Activated CD8-positive, alpha-beta memory T cell treated with anti-CD3 and anti-CD28 coated beads, Interleukin-2, amount 50 U/mL, for 1 hour (primary cell): ENCODE data around the gene NKAIN2.
"Not testable (repeated sequence)": the region's sequence is repeated elsewhere in the genome, so short reads cannot be mapped to it uniquely, and the experiment has no call there.

Experiments
- DNase-seq: peaks from one replicate; pipeline ENCODE4 v3.0.0-alpha.2; 2020; ENCODE audit errors: extremely low read depth

NKAIN2 gene

GRCh38 chr6:124679387-124679786 is 875.7 kb downstream of the NKAIN2 start:
- DNase-seq, result no peak

DNA sequence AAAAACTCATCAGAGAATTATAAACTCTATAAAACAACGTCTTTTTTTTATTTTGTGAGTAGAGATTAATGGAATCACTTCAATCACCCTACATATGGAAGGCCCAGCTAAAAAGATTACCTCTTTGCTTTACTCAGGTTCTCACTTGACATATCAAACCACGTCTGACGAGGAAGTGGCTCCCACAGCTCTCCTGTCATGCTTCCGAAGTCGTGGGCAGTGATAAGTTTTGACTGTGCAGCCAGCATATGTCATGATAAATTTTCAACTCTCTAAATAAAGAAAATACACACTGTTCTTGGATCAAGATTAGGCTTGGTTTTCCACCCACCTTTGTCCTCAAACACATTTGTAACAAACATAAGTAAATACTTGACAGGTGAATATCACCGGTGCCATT is 879.1 kb downstream of the NKAIN2 start:
- no peak for DNase-seq

GRCh38 chr6:124683507-124683906 is 879.8 kb downstream of the NKAIN2 start:
- no peak for DNase-seq

GRCh38 chr6:124684621-124685020 is 881.0 kb downstream of the NKAIN2 start:
- no peak for DNase-seq

- no peak for DNase-seq
Observed at GRCh38 chr6:124688369-124688768, 884.7 kb downstream of the NKAIN2 start.

GRCh38 chr6:124694139-124694705 is 890.6 kb downstream of the NKAIN2 start:
- no peak for DNase-seq

GRCh38 chr6:124699038-124699437 is 895.4 kb downstream of the NKAIN2 start:
- no peak for DNase-seq

- no peak for DNase-seq
Observed at GRCh38 chr6:124703541-124703940, 899.9 kb downstream of the NKAIN2 start.

DNA sequence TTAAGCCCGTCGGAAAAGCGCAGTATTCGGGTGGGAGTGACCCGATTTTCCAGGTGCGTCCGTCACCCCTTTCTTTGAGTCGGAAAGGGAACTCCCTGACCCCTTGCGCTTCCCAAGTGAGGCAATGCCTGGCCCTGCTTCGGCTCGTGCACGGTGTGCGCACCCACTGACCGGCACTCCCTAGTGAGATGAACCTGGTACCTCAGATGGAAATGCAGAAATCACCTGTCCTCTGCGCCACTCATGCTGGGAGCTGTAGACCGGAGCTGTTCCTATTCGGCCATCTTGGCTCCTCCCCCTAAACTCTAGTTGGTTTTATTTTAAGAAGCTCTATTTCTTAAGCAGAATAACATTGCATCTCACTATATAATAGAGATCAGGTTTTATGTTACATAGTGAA is 908.9 kb downstream of the NKAIN2 start:
- not testable (repeated sequence) for DNase-seq

DNA sequence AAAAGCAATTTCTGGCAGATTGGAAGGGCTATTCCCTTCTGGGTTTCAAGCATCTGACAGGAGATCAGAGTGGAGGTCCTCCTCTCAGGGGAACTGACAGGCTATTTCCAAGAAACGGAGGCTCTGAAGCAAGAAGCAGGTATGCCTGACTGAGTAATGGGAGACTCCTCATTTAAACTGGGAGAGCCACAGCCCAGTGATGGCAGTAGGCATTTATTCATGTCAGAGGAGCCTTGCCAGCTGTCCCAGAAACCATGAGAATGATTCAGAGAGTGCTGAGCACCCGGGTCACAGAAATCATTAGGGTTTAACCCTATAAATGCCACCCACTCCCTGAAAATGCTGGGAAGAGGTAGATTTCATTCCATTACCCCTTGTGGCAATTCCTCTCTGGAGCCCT is 911.1 kb downstream of the NKAIN2 start:
- DNase-seq, result no peak

DNA sequence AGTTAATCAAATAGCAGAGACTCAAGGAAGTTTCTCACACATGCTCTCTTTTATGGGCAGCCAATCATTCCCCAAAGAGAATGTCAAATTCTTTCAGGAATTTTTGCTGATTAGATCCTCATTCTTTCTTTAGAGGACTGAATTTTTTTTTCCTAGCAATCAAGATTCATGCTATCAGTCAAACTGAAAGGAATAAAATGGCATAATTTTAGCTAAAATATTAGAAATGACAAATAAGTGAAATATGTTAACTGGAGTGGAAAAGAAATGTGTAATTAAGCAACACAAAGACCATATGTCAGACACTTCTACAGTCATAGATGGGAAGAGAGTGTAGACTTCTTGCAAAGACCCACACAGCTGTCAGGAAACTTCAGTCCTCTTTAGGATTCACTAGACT is 916.2 kb downstream of the NKAIN2 start:
- no peak for DNase-seq

GRCh38 chr6:124721331-124721730 is 917.7 kb downstream of the NKAIN2 start:
- no peak for DNase-seq

DNA sequence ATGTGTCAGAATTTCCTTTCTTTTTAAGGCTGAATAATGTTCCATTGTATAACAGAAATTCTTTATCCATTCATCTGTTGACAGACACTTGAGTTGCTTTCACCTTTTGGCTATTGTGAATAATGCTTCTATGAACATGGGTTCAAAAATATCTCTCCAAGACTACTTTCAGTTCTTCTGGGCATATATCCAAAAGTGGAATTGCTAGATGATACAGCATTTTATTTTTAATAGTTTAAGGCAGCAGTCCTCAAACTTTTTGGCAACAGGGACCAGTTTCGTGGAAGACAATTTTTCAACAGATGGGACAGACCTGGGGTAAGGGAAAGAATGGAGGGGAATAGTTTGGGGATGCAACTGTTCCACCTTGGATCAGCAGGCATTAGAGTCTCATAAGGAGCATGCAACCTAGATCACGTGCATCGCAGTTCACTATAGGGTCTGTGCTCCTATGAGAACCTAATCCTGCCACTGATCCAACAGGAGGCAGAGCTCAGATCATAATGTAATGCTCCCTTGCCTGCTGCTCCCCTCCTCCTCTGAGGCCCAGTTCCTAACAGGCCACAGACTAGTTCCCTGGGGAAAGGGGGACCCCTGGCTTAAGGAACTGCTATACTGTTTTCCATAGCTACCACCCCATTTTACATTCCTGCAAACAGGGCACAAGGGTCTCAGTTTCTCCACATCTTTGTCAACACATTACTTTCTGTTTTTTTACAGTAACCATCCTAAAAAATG is 918.6 kb downstream of the NKAIN2 start:
- DNase-seq, result no peak

GRCh38 chr6:124723671-124724070 is 920.0 kb downstream of the NKAIN2 start:
- no peak for DNase-seq

DNA sequence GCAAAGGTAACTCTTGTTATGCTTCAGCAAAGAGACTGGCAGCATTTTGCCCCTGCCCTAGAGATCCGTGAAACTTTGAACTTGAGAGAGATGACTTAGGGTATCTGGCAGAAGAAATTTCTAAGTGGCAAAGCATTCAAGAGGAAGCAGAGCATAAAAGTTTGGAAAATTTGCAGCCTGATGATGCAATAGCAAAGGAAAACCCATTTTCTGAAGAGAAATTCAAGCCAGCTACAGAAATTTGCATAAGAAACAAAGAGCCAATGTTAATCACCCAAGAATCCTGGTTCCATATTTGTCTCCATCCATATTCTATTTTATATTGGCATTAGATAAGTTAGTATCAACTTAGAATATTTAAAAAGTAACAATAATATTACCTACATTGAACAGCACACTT is 934.1 kb downstream of the NKAIN2 start:
- DNase-seq, result not testable (repeated sequence)

DNA sequence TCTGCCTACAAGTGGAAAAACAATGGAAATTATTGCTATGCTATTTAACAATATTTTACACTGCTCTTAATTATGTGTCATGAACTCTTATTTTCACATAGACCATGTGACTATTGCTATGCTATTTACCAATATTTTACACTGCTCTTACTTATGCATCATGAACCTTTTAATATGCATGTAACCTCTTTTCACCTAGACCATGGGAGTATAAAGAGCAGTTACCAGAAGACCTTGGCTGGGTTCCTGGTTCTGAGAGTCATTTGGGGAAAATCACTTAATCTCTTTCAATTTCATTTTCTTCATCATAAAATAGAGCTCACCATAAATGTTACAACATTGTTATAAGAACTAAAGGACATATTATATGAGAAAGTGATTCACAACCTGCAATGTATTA is 934.8 kb downstream of the NKAIN2 start:
- DNase-seq, result no peak

DNA sequence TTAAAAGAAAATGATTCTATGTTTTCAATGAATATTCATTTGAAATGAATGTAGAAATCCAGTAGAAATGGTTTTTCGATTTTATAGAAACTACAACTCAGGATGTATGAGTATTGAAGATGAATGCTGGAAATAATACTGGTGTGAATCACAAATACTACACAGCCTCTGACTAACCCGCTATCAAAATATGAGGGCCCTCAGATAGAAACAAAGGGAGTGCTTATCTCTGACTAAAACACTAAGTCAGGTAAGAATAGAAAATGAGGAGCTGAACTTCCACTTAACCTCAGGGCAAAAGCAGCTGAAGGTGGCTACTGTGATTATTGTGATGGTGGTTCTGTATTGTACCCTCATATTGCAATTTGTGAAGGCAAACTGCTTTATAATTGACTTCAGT is 937.7 kb downstream of the NKAIN2 start:
- DNase-seq, result no peak

- DNase-seq, result no peak
Observed at GRCh38 chr6:124742971-124743370, 939.3 kb downstream of the NKAIN2 start.

GRCh38 chr6:124743420-124743819 is 939.8 kb downstream of the NKAIN2 start:
- DNase-seq, result no peak

DNA sequence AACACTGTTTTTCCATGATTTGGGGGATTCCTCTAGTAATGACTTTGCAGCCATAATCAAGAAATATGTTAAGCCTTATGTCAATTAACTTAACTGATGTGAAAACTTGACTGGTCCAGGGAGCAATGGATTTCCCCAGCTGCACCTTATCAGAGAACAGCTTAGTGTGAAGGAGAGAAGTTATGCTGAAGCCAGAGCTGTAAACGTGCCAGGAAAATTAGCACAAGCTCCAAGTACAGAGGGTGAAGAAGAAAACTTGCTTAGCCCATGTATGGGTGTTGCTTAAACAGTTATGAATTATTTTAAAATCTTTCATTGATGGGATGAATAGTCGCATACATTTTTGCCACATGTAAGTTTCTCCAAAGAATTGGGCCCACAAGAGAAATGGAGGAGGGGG is 943.7 kb downstream of the NKAIN2 start:
- DNase-seq, result no peak

DNA sequence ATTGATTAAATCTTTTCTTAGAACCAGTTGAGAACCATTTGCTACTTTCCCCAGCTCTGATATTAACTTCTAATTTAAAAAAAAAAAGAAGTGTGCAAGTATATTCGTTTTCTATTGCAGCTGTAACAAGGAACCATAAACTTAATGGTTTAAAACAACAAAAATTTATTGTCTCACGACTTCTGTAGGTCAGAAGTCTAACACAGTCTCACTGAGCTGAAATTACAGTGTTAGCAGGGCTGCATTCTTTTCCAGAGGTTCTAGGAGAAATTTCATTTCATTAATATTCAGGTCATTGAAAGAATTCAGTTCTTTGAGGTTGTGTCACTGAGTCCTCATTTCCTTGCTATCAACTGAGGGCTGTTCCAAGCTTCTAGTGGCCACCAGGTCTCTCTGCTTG is 945.1 kb downstream of the NKAIN2 start:
- DNase-seq, result no peak

DNA sequence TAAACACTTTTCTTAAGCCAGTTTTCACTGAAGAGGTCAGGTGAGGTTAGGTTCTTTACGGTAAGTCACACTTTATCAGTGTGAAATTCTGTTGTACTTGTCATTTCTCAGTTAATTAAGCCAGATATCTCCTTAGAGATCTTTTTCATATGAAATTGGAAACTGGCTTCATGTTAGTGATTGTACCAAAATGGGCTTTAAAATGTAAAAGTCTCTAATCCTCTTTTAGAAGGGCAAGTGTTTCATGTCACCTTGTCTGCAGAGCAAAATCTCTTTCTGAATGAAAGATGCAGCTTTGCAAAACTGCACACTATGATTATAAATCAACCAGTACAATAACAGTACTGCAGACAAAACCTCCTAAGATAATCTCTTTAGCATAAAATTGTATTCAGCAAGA is 949.3 kb downstream of the NKAIN2 start:
- no peak for DNase-seq

DNA sequence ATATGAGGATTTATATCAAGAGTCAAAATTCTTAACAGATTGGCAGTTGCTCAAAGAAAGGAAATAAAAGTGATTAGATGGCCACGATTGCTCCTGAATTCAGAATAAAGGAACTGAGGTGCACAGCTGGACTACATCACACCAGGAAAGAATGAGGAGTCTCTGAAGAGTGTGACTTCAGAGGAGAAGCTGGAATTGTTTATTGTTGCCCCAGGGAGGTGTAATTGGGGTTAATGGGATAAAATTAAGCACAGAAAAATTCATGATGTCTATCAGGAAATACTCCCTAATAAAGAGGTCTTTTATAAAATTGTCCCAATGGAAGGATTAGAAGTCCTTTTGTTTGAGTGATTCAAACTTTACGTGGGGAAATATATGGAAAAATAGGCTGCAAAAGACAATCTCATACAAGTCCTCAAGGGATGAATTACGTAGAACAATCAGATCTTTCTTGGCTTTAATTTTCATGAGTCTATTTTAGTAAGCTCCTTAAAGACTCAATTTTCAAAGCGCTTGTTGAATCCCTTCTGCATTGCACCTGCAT is 950.0 kb downstream of the NKAIN2 start:
- no peak for DNase-seq

DNA sequence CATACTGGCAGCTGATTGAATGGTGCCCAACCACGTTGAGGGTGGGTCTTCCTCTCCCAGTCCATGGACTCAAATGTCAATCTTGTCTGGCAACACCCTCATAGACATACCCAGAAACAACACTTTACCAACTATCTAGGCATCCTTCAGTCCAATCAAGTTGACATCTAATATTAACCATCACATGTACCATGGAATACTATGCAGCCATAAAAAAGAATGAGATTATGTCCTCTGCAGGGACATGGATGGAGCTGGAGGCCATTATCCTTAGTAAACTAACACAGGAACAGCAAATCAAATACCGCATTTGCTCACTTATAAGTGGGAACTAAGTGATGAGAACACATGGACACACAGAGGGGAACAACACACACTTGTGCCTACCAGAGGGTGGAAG is 951.7 kb downstream of the NKAIN2 start:
- no peak for DNase-seq
